Heart right ventricle (tissue), 16 donors: Measurements from ENCODE around the gene MACROD2. TPM values are rescaled to one million over a fixed set of nuclear protein-coding genes. Genes with fewer than 3 reads are reported as not detected.

ENCODE experiments used
- ATAC-seq, 8 donors: fragments of 200-7000 bp; cut with Tn5 transposase; one replicate each; pipeline ENCODE4 v1.9.1; 2020; ENCODE audit warnings: mild to moderate bottlenecking in 8 of 8, moderate library complexity in 8 of 8, moderate number of reproducible peaks in 1 of 8
- DNase-seq, 2 donors: peaks; one replicate each; pipeline ENCODE4 v3.0.0-alpha.2; 2020
- H3K27ac ChIP-seq, 10 donors: fragments of 200-600 bp; sonication (generic) in 2 of 10; one replicate each; pipeline versions ENCODE4 v1.5.0 to v1.8.0; 2020 to 2022; ENCODE audit warnings: mild to moderate bottlenecking in 3 of 10
- H3K27me3 ChIP-seq, 7 donors: fragments of 200-600 bp; one replicate each; pipeline ENCODE4 v1.8.0; 2021 to 2022; ENCODE audit warnings: mild to moderate bottlenecking in 2 of 7
- H3K36me3 ChIP-seq, 9 donors: fragments of 200-600 bp; sonication (generic) in 1 of 9; one replicate each; pipeline versions ENCODE4 v1.5.0 to v1.8.0; 2020 to 2022; ENCODE audit warnings: mild to moderate bottlenecking in 2 of 9
- H3K4me1 ChIP-seq, 9 donors: fragments of 200-600 bp; sonication (generic) in 1 of 9; one replicate each; pipeline versions ENCODE4 v1.5.0 to v1.8.0; 2020 to 2022; ENCODE audit warnings: mild to moderate bottlenecking in 4 of 9
- H3K4me3 ChIP-seq, 10 donors: fragments of 200-600 bp; sonication (generic) in 2 of 10; one replicate each; pipeline versions ENCODE4 v1.5.0 to v1.8.0; 2020 to 2022; ENCODE audit warnings: mild to moderate bottlenecking in 7 of 10, moderate library complexity in 2 of 10
- H3K9me3 ChIP-seq, 11 donors: fragments of 200-600 bp in 10 of 11; sonication (generic) in 2 of 11; one replicate each; pipeline versions ENCODE4 v1.5.0 to v1.8.0; 2013 to 2022; ENCODE audit warnings: mild to moderate bottlenecking in 2 of 11, control low read depth in 1 of 11, moderate library complexity in 1 of 11
- CTCF ChIP-seq, 9 donors: fragments of 200-600 bp; sonication (generic) in 2 of 9; IDR thresholded peaks; one replicate each; pipeline versions ENCODE4 v1.5.0 to v1.8.0; 2021 to 2022; ENCODE audit warnings: antibody characterized with exemption in 9 of 9, mild to moderate bottlenecking in 5 of 9, moderate library complexity in 1 of 9
- WGBS, 2 donors: extraction: QIAGEN DNeasy Blood & Tissue Kit; methylation state at CpG; one replicate each; pipeline ENCODE4 v1.1.7; 2013; ENCODE audit warnings: inconsistent platforms in 1 of 2; 5-methylcytosine and 5-hydroxymethylcytosine counted together
- intact Hi-C, 10 donors: fragments of 100-400 bp; cut with DNase I; formaldehyde crosslinking; loops; one replicate each; pipeline versions ENCODE4 v1.11.1 to v1.14.2; 2022
- polyA plus RNA-seq, 2 donors: library from polyadenylated mRNA; stranded (reverse); fragments of 200-250 nt; gene quantifications; one replicate each; pipeline ENCODE4 v1.2.3, GENCODE V29; 2013
- total RNA-seq, 10 donors: library from RNA; stranded (reverse); fragmentation: NEBNext Ultra II Directional in 3 of 10; extraction: Animal tissue kit (Norgen Biotek cat#: 25700) in 3 of 10; gene quantifications; one replicate each; pipeline versions ENCODE4 v1.2.1 to v1.2.4, GENCODE V29; 2021 to 2023
- donor health status: Arrhythmogenic right ventricular cardiomyopathy.
- donor health status: ischemic (EF 13 %, LVEDD 7.1; RV severe dilation, severe dysfunction).
- donor health status: healthy with polysubstance abuse.
- donor health status: DM: no; HTN: yes; CAD: no.
- donor health status: DM: no; HTN: no; CAD: no.
- donor health status: ischemic (EF 25% LVEDD 6.9; RV normal size, moderate dysfunction).
- donor health status: ischemic (EF 25% LVEDD 5.7; RV mildly dilated, moderate dysfunction).
- donor health status: healthy.
- donor health status: DM: yes; HTN: yes; CAD: no.
- donor health status: Ischemic cardiomyopathy.
- donor health status: ischemic (EF 35%, LVEDD 5.7; RV mildly dilated, moderate dysfunction).
- donor health status: nonischemic (EF 11% LVEDD 7.7; RV severe dilation, severe dysfunction).
- donor health status: DM: yes; HTN: yes; CAD: no.
- donor health status: PGD.
- donor health status: ischemic (EF 29% LVEDD 5.4; RV normal size, mild dysfunction).
- donor health status: nonischemic (EF 23%, LVEDD 6.1; RV moderate dilation, normal function).

The MACROD2 gene
- total and polyA plus RNA-seq, 12 donors, result 0.28 to 6.4 (median 4.1) TPM

- intact Hi-C loops, result no loop called here
- Histone ChIP-seq H3K27me3 (no peaks in the 10 kb centered on the region), H3K9me3 (peaks cover 0 to 11% (median 0%) of the 10 kb centered on the region in 11 donors), H3K27ac (no peak overlapping the region), H3K36me3 (no peaks in the 10 kb centered on the region), H3K4me1 (no peaks in the 10 kb centered on the region), H3K4me3 (no peak overlapping the region)
- 79 to 87% methylated on average over 1 of the region's 1 CpG for WGBS, 2 donors
- TF ChIP-seq CTCF (IDR thresholded peaks at IDR 0.05), result no peak
- ATAC-seq (no peak), DNase-seq (no peak)
These were observed 1204.4 kb downstream of the MACROD2 start for GRCh38 chr20:15199698-15200097.

- intact Hi-C loops, result no loop called here
- H3K27me3 ChIP-seq, result no peaks in the 10 kb centered on the region
- no peak overlapping the region for H3K4me3 ChIP-seq
- WGBS, 2 donors, result 91 to 93% methylated on average over 1 of the region's 1 CpG
- no peaks in the 10 kb centered on the region for H3K36me3 ChIP-seq
- no peak for TF ChIP-seq CTCF (IDR thresholded peaks at IDR 0.05)
- peaks cover 0 to 11% (median 0%) of the 10 kb centered on the region in 11 donors for H3K9me3 ChIP-seq
- no peak overlapping the region for H3K27ac ChIP-seq
- ATAC-seq (no peak), DNase-seq (no peak)
- H3K4me1 ChIP-seq, result no peaks in the 10 kb centered on the region
These were observed 1204.8 kb downstream of the MACROD2 start for GRCh38 chr20:15200147-15200565.

- no peaks in the 10 kb centered on the region for H3K36me3 ChIP-seq
These were observed 1206.3 kb downstream of the MACROD2 start for GRCh38 chr20:15201602-15202001.

DNA sequence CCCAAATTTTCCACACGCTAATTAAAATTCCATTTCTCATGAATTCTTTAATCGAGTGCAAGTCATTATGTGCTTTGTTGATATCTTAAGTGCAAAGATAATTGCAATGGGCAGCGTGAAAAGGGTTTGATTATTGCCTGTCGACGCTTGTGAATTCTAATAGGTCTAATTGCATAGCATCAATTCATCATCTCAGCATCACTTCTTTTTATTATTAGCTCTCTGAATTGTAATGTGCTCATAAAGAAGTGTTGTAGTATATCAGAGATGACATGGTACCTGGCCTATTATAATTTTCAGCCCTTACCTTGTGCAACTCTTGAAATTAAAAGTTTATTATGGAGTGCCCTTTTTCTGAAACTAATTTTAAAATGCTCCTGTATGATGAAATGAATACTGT, 1208.9 kb downstream of the MACROD2 start:
- intact Hi-C loops, result no loop called here
- no peak for TF ChIP-seq CTCF (IDR thresholded peaks at IDR 0.05)
- DNase-seq (no peak), ATAC-seq (no peak)
- no peak overlapping the region for H3K4me3 ChIP-seq
- H3K4me1 ChIP-seq, result no peaks in the 10 kb centered on the region
- H3K27me3 ChIP-seq, result no peaks in the 10 kb centered on the region
- peaks cover 0 to 27% (median 9%) of the 10 kb centered on the region in 11 donors for H3K9me3 ChIP-seq
- WGBS, 2 donors, result 57 to 61% methylated on average over 5 of the region's 5 CpGs
- no peak overlapping the region for H3K27ac ChIP-seq
- H3K36me3 ChIP-seq, result no peaks in the 10 kb centered on the region

More at GRCh38 chr20:15201602-15202001, 1206.3 kb downstream of the MACROD2 start:
- peaks cover 0 to 11% (median 0%) of the 10 kb centered on the region in 11 donors for H3K9me3 ChIP-seq
- H3K4me3 ChIP-seq, result no peak overlapping the region
- intact Hi-C loops, result no loop called here
- 73 to 94% methylated on average over 1 of the region's 1 CpG for WGBS, 2 donors
- no peak overlapping the region for H3K27ac ChIP-seq
- H3K4me1 ChIP-seq, result no peaks in the 10 kb centered on the region
- TF ChIP-seq CTCF (IDR thresholded peaks at IDR 0.05), result no peak
- ATAC-seq (no peak), DNase-seq (no peak)
- no peaks in the 10 kb centered on the region for H3K27me3 ChIP-seq
